NB4 (cell line): ENCODE measurements around the gene NEUROG1.

Experiments
- CTCF ChIP-seq: IDR thresholded peaks from one replicate; pipeline ENCODE4 v1.5.1; 2012; ENCODE audit warnings: low read depth, low read length
- POLR2A ChIP-seq: IDR thresholded peaks from 2 replicates; pipeline ENCODE4 v1.6.1; 2011; ENCODE audit warnings: mild to moderate bottlenecking; ENCODE audit not compliant: insufficient read length; ENCODE audit errors: extremely low read depth
- TF ChIP-seq, protein P1 (sequence below): IDR thresholded peaks from 2 replicates; pipeline ENCODE4 v1.6.1; 2011; ENCODE audit warnings: low read depth, low read length

- no peak for TF ChIP-seq CTCF
- no peak for TF ChIP-seq POLR2A
- TF ChIP-seq, protein P1, sequence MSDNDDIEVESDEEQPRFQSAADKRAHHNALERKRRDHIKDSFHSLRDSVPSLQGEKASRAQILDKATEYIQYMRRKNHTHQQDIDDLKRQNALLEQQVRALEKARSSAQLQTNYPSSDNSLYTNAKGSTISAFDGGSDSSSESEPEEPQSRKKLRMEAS, result no peak
Observed at GRCh38 chr5:135561266-135561665, 25.5 kb upstream of the NEUROG1 start.
